ENCODE results near the gene DDX46.

DNA sequence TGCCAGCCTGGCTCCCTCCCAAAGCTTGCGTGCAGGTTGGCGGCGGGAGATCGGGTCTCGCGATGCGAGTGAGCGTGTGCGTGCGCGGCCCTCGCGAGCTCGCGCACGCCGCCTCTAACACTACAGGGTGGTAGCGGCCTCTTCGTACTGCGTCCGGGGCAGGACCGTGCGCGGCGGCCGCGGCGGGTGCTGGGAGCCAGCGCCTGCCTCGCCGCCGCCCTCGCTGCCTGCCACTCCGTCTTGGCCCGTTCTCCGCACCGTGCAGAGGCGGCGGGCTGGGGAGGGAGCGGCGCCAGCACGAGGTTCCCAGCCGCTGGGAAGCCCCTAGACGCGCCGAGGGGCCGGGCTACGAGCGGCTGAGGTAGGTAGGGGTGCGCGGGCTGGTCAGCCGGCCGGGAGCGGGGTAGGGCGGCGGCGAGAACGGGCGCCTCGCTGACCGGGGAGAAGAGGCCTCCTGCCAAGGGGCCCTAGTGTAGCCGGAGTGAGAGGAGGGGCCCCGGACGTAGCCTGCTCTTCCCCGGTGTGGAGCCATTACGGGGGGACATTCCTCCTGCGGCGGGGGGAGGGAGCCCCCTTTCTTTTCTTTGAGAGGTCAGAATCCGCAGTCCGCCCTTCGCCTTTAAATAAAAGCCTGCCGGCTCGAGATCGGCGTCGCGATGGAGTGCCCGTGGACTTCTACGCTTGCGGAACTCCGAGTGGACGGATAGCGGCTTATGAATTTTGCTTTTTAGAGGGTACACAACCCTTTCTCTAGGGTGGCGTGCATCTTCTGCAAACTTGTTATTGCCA is 87.5 kb downstream of the DDX46 start, which contains the start of gene C5orf24:
- TF ChIP-seq, protein P1, sequence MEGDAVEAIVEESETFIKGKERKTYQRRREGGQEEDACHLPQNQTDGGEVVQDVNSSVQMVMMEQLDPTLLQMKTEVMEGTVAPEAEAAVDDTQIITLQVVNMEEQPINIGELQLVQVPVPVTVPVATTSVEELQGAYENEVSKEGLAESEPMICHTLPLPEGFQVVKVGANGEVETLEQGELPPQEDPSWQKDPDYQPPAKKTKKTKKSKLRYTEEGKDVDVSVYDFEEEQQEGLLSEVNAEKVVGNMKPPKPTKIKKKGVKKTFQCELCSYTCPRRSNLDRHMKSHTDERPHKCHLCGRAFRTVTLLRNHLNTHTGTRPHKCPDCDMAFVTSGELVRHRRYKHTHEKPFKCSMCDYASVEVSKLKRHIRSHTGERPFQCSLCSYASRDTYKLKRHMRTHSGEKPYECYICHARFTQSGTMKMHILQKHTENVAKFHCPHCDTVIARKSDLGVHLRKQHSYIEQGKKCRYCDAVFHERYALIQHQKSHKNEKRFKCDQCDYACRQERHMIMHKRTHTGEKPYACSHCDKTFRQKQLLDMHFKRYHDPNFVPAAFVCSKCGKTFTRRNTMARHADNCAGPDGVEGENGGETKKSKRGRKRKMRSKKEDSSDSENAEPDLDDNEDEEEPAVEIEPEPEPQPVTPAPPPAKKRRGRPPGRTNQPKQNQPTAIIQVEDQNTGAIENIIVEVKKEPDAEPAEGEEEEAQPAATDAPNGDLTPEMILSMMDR (IDR thresholded peaks at IDR 0.05; ENCODE audit: low read length) = no peak
- TF ChIP-seq EZH2phosphoT487 (IDR thresholded peaks at IDR 0.05; ENCODE audit: low read length) = no peak
- TF ChIP-seq EZH2 (optimal IDR thresholded peaks at IDR 0.05; ENCODE audit: low read depth, low read length) = no peak

All from MM.1S (cell line).